Measurements from ENCODE around the gene NQO1. TPM values are rescaled to one million over a fixed set of nuclear protein-coding genes. Genes with fewer than 3 reads are reported as not detected.

The NQO1 gene
- total and polyA plus RNA-seq, 8 donors = 1.2 to 7.3 (median 4.9) TPM

- Histone ChIP-seq H3K27ac (no peak overlapping the region), H3K4me1 (peaks cover 7 to 31% (median 21%) of the 10 kb centered on the region in 3 donors)
- intact Hi-C loops (cut with DNase I) = no loop called here
These were observed 42.3 kb upstream of the NQO1 start for GRCh38 chr16:69768666-69769065.

DNA sequence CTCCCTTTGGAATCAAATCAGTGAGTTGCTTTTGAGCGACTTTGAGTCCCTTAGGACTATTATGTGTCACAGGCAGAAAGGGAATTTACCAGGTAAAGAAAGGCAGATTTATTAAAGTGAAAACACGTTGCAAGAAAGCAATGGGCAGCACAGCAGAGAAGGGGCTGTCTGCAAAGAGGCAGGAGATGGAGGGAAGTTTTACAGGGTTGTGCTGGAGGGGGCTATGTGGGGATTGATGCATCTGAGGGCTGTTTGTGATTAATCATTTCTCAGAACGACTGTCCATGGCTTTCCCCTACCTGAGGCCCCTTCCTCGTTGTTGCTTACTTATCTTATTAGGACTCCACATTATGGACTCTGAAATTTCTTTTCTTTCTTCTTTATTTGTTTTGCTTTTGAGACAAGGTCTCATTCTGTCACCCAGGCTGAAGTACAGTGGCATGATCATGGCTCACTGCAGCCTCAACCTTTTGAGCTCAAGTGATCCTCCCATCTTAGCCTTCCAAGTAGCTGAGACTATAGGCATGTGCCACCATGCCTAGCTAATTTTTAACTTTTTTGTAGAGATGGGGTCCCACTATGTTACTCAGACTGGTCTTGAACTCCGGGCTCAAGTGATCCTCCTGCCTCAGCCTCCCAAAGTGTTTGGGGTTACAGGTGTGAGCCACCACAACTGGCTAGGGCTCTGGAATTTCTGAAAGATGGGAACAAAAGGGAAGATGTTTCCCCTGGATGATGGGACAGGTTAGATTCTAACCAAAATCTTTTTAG, 41.3 kb upstream of the NQO1 start:
- FAIRE-seq = no peak
- TF ChIP-seq, protein P1, sequence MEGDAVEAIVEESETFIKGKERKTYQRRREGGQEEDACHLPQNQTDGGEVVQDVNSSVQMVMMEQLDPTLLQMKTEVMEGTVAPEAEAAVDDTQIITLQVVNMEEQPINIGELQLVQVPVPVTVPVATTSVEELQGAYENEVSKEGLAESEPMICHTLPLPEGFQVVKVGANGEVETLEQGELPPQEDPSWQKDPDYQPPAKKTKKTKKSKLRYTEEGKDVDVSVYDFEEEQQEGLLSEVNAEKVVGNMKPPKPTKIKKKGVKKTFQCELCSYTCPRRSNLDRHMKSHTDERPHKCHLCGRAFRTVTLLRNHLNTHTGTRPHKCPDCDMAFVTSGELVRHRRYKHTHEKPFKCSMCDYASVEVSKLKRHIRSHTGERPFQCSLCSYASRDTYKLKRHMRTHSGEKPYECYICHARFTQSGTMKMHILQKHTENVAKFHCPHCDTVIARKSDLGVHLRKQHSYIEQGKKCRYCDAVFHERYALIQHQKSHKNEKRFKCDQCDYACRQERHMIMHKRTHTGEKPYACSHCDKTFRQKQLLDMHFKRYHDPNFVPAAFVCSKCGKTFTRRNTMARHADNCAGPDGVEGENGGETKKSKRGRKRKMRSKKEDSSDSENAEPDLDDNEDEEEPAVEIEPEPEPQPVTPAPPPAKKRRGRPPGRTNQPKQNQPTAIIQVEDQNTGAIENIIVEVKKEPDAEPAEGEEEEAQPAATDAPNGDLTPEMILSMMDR (IDR thresholded peaks at IDR 0.05) = no peak
- H3K27me3 ChIP-seq = no peaks in the 10 kb centered on the region
- peaks cover 7 to 32% (median 17%) of the 10 kb centered on the region in 3 donors for H3K4me1 ChIP-seq
- no peak overlapping the region for H3K27ac ChIP-seq
- no peak overlapping the region for H3K4me3 ChIP-seq
- H3K9me3 ChIP-seq = no peaks in the 10 kb centered on the region
- DNase-seq = no peak
- no peak for ATAC-seq
- no peaks in the 10 kb centered on the region for H3K36me3 ChIP-seq
- 60 to 70% methylated on average over 5 of the region's 5 CpGs for WGBS, 2 donors
- intact Hi-C loops (cut with DNase I) = no loop called here

More at GRCh38 chr16:69768666-69769065, 42.3 kb upstream of the NQO1 start:
- 84 to 88% methylated on average over 6 of the region's 6 CpGs for WGBS, 2 donors
- Histone ChIP-seq H3K36me3 (no peaks in the 10 kb centered on the region), H3K4me3 (no peak overlapping the region), H3K9me3 (no peaks in the 10 kb centered on the region), H3K27me3 (no peaks in the 10 kb centered on the region)
- FAIRE-seq (no peak), ATAC-seq (no peak), DNase-seq (no peak)
- TF ChIP-seq, protein P1 (IDR thresholded peaks at IDR 0.05) = no peak

DNA sequence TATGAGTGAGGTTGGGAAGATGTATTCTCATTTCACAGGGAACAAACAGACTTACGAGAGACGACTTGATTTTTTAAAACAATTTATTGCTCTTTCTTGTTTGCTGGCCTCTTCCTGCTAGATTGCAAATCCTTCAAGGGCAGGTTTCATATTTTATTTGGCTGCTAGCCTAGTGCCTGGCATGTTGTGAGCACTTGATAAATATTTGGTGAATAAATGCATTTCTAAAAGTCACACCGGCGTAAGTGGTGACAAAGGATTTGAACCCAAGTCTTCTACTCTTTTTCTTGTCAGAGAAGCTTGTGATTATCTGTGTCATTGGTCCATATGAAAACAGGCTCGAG, 37.2 kb upstream of the NQO1 start:
- TF ChIP-seq, protein P1 (IDR thresholded peaks at IDR 0.05) = no peak
- no peaks in the 10 kb centered on the region for H3K9me3 ChIP-seq
- intact Hi-C loops (cut with DNase I) = no loop called here
- peak; percentile 13 to 49 (median 36) for ATAC-seq
- DNase-seq = peak in 2 of 6 donors; percentile 45 to 49
- H3K27me3 ChIP-seq = no peaks in the 10 kb centered on the region
- H3K4me1 ChIP-seq = peaks cover 6 to 19% (median 13%) of the 10 kb centered on the region in 3 donors
- H3K27ac ChIP-seq = peak overlapping the region; percentile 64 to 93 (median 84)
- 10 to 11% methylated on average over 5 of the region's 5 CpGs for WGBS, 2 donors
- H3K4me3 ChIP-seq = peak overlapping the region in 3 of 4 donors; percentile 52 to 90 (median 86)
- H3K36me3 ChIP-seq = no peaks in the 10 kb centered on the region
- FAIRE-seq = no peak

DNA sequence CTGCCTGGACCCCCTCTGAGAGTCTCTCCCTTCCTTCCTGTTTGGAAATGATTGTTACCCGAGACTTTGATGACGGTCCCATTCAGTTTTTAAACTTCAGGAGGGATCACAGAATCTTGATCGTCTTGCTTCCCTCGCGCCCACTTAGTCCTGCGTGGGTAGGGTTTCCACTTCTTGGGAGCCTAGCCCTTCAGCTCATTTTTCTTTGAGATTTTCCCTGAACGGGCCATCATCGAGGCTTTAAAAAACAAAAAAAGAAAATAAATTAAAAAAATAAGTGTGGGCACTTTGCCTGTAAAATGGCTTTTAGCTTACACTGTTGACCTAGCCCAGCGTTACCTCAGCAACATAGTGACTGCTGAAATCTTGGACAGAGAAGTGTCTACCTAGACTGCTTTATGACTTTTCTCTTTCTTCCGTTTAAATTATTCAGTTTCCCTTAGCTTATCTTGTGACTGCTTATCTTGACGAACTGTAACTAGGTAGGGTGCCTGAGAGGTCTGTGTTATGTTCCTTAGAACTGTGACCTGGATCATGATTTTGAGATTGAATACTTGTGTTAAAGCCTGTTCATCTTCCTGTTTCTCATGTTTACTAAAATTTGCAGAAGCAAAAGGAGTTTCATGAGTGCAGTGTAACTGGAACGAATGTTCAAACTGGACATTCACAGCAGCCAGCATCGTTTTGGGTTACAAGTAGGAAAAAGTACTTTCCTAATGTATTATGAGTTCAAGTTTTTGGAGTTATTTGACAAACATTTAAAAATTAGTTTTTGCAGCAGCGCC, 36.6 kb upstream of the NQO1 start:
- Histone ChIP-seq H3K27me3 (no peaks in the 10 kb centered on the region), H3K4me3 (peak overlapping the region; percentile 52 to 90 (median 74)), H3K27ac (peak overlapping the region; percentile 64 to 93 (median 84)), H3K36me3 (no peaks in the 10 kb centered on the region), H3K4me1 (peaks cover 6 to 19% (median 13%) of the 10 kb centered on the region in 3 donors), H3K9me3 (no peaks in the 10 kb centered on the region)
- WGBS, 2 donors = 1 to 3% methylated on average over 14 of the region's 14 CpGs
- TF ChIP-seq, protein P1 (IDR thresholded peaks at IDR 0.05) = no peak
- ATAC-seq (peak; percentile 36 to 69 (median 64)), FAIRE-seq (no peak), DNase-seq (no peak)
- intact Hi-C loops (cut with DNase I) = no loop called here
